Erythroblast (primary cell): Measurements from ENCODE around the gene FBXO42.

Source experiments
- GATA1 ChIP-seq: IDR thresholded peaks from 2 replicates; pipeline ENCODE4 v1.6.1; 2011; ENCODE audit warnings: low read depth, mild to moderate bottlenecking, control low read depth, low read length, moderate library complexity
- POLR2A ChIP-seq: IDR thresholded peaks from 2 replicates; pipeline ENCODE4 v1.6.1; 2011; ENCODE audit warnings: mild to moderate bottlenecking, low read length

GRCh38 chr1:16262067-16262466 is 90.2 kb downstream of the FBXO42 start:
- TF ChIP-seq POLR2A, result no peak
- TF ChIP-seq GATA1, result no peak
